COLO668 (cell line): ENCODE data around the gene COPS3.
"Not testable (repeated sequence)": the region's sequence is repeated elsewhere in the genome, so short reads cannot be mapped to it uniquely, and the experiment has no call there.

Source experiments
- DNase-seq: peaks from one replicate; lab custom pipeline; 2025; ENCODE audit not compliant: unreplicated experiment; lab: John Stamatoyannopoulos, UW

The COPS3 gene

DNA sequence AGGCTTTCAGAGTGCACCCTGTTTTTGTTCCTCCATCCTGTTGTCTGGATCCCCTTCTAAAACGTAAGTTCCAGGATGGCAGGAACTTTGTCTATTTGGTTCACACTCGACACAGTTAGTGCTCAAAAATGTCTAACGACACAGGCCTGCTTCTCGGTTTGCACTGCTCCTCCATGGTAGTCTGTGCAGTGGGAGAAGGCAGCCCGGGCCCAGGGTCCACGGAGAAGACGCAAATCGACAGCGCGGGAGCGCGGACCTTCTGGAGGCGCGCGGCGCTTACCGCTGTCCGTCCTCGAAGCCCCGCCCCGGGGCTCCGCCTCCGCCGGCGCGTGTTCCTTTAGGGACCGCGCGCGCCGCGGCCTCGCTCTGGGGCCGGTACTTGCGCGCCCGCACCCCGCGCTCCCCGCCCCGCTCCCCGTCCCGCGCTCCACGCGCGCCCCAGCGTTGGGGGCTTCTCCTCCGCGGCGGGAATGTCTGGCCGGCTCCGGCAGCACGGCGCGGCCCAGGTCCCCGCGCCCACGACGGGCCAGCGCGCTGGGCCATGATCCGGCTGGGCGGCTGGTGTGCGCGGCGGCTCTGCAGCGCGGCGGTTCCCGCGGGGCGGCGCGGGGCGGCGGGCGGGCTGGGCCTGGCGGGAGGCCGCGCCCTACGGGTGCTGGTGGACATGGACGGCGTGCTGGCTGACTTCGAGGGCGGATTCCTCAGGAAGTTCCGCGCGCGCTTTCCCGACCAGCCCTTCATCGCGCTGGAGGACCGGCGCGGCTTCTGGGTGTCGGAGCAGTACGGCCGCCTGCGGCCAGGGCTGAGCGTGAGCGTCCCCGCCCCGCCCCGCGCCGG, 22.2 kb upstream of the COPS3 start, which contains the start of gene NT5M:
TSS of gene NT5M (plus strand) at position 364 of the 837 bp plus-strand sequence. CDS start at position 542, 178 bp downstream.
- peak; percentile 91 for DNase-seq

DNA sequence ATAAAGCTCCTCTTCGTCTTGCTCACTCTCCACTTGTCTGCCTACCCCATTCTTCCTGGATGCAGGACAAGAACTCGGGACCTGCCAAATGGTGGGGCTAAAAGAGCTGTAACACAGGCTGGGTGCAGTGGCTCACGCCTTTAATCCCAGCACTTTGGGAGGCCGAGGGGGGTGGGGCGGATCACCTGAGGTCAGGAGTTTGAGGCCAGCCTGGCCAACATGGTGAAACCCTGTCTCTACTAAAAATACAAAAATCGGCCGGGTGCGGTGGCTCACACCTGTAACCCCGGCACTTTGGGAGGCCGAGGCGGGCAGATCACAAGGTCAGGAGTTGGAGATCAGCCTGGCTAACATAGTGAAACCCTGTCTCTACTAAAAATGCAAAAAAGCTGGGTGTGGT, 20.6 kb upstream of the COPS3 start:
- DNase-seq = not testable (repeated sequence)

- DNase-seq = peak; percentile 48
Measured at GRCh38 chr17:17300624-17301568, 19.9 kb upstream of the COPS3 start.

GRCh38 chr17:17298108-17298507, 17.1 kb upstream of the COPS3 start:
- DNase-seq = no peak

DNA sequence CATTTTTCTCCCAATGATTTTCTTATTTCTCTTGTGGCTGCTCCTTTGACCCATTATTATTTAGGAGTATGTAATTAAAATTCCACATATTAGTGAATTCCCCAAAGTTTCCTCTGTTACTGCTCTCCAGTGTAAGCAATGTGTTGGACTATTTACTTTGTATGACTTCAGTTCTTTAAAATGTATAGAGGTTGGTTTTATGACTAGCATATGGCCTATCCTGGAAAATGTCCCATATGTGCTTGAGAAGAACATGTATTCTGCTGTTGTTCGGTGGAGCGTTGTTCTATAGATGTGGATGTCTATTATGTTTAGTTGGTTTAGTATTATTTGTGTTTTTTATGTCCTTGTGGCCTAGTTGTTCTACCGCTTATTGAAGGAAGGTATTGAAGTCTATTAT, 16.2 kb upstream of the COPS3 start:
- no peak for DNase-seq

DNA sequence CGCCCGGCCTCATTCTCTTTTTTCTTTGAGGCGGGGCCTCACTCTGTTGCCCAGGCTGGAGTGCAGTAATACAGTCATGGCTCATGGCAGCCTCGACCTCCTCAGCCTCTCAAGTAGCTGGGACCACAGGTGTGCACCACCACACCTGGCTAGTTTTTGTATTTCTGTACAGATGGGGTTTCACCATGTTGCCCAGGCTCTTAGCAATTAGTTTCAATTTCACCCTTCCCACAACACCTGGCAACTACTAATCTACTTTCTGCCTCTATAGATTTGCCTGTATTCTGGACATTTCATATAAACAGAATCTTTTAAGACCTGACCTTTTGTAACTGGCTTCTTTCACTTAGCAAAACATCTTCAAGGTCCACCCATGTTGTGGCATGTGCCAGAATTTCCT, 14.1 kb upstream of the COPS3 start:
- DNase-seq = no peak

DNA sequence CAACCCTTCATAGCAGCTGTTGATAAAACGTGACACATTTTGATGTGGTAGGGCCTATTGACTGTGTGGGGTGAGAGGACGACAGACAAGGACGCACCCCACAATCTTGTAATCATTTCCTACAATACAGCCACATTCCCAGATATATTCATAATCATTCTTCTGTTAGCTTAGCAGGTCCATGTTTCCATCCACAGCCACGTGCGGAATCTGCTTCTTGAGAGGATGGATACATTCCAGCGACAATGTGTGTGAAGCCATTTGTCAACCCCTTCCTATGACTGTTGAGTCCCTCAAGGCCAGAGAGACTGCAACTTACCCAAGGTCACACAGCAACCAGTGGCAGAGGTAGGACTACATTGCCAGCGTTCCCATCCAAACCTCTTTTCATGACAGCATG, 8.7 kb upstream of the COPS3 start:
- no peak for DNase-seq

DNA sequence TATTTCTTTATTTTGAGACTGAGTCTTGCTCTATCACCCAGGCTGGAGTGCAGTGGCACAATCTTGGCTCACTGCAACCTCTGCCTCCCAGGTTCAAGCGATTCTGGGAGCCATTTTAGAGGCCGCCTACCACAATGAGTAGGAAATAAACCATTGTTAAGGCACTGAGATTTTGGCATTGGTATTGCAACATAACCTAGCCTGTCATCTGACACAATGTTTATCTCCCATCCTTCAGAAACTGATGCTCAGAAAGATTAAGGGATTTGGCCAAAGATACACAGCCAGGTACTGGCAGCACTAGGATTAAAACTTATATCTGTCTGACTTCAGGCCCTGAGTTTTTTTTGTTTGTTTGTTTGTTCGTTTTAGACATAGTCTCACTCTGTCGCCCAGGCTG, 8.0 kb upstream of the COPS3 start:
- DNase-seq = no peak

DNA sequence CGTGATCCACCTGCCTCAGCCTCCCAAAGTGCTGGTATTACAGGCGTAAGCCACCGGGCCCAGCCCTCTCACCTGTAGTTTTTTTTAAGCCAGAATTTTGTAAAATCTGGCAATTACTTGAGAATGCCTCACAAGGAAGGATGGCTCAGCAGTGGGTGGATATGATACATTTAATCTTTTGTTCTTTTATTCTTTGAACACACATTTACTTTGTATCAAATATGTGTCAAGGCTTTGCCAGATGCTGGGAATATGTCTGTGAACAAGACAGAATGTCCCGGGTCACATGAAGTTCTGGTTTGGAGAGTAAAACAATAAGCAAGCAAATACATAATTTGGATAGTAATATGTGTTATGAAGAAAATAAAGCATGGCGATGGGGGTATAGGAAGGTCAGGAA, 4.9 kb upstream of the COPS3 start:
- DNase-seq = no peak

- DNase-seq = no peak
Measured at GRCh38 chr17:17279316-17279715, 1.7 kb downstream of the COPS3 start.

- not testable (repeated sequence) for DNase-seq
Measured at GRCh38 chr17:17277431-17277830, 3.6 kb downstream of the COPS3 start.

DNA sequence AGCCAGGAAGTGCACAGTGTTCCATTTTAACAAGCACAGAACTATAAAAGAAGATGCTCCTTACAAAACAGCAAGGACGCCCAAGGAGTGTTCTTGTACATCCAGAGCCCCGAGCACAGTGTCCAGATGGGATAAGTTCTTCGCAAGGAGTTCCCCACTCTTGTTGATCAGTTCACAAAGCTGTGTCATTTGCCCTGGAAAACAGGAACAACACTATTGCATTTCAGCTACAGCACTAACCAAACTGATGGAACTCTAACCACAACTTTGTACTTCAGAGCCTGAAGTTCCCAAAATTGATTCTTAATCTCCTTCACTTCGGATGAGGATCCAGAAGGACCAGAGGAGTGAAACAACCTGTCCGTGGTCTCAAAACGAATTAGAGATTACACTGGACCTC, 5.1 kb downstream of the COPS3 start:
- no peak for DNase-seq

- peak; percentile 2 for DNase-seq
Measured at GRCh38 chr17:17269926-17270773, 10.9 kb downstream of the COPS3 start.

GRCh38 chr17:17264430-17264829, 16.6 kb downstream of the COPS3 start:
- no peak for DNase-seq

DNA sequence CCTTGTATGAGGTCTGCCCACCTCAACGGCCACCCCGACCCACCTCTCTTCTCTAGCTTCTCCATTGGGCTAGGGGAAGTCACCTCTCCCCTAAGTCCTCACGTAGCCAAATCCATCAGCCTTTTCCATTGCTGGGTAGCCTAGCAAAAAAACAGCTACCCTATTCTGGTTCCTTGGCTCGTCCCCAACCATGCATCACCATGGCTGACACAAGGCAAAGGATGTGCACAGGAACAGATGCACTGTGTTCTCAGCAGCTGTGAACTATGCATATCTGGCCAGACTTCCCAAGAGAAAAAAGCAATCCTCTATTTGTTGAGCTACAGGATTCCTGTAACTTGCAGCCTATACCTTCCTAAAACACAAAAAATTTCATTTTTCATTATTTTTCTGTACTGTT, 22.0 kb downstream of the COPS3 start:
- no peak for DNase-seq

DNA sequence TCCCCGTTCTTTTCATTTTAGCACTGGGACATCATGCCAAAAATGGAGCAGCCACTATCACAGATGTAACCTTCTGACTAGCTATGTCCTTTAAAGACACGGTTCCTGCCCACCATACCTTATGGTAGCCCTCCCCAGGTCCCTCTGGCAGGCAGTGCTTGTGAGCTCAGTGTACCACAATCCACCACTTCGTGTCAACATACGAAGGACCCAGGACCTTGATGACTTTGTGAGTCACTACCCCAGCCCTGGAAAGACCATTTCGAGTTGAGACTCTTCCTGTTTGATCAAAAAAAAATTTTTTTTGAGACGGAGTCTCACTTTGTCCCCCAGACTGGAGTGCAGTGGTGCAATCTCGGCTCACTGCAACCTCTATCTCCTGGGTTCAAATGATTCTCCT, 23.0 kb downstream of the COPS3 start:
- no peak for DNase-seq

DNA sequence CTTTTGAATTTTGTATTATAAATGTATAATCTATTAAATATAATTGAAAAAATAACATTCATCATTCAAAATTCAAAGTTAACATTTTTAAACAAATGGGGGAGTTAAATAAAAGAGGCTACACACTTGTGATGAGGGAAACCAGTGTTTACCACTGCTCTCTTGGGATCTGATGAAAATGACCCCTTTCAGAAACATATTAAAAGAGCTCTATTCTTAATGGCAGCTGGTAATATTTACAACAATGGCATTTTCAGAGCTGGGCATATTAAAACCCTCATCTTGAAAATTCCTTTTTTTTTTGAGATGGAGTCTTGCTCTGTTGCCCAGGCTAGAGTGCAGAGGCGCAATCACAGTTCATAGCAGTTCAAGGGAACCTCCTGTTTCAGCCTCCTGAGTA, 24.7 kb downstream of the COPS3 start:
- DNase-seq = no peak

- not testable (repeated sequence) for DNase-seq
Measured at GRCh38 chr17:17255689-17256088, 25.4 kb downstream of the COPS3 start.

- DNase-seq = no peak
Measured at GRCh38 chr17:17254036-17254435, 27.0 kb downstream of the COPS3 start.

DNA sequence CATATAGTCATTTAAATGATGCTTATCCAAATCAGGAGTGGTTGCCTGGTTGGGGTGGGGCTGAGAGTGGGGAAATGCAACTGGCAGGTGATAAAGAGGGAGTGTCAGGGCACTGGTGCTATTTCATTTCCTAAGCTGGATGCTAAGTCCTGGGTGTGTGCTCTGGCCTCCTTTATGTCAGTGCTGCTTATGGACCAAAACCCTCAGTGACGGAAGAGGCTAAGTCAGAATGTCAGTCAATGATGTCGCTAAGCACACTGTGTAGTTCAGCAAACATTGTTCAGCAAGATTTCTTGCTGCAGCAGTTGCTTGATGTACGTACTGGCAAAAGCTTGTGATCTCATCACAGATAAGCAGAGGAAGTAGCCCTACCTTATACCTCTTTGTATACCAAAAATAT, 27.6 kb downstream of the COPS3 start:
- DNase-seq = no peak

DNA sequence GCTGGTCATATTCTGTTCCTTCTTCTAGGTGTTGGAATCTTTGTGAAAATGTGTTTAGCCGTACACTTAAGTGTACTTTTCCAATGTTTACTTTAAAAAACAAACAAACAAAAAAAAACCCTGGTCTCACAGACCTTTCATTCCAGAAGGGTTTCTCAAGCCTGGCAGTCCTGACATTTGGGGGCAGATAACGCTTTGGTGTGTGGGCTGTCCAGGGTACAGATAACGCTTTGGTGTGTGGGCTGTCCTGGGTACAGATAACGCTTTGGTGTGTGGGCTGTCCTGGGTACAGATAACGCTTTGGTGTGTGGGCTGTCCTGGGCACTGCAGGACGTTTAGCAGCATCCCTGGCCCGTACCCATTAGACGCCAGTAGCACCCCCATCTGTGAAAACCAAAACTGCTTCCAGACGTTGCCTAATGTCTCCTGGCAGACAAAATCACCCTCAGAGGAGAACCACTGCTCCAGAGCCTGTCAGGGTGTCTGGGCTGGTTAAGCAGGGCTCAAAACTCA, 28.8 kb downstream of the COPS3 start:
- DNase-seq = no peak
